Smooth muscle cell (in vitro differentiated cells): Measurements from ENCODE around the gene MED26. TPM values are rescaled to one million over a fixed set of nuclear protein-coding genes. Genes with fewer than 3 reads are reported as not detected.

Source experiments
- DNase-seq: peaks from one replicate; lab custom pipeline; 2025; ENCODE audit not compliant: unreplicated experiment; lab: John Stamatoyannopoulos, UW
- H2AFZ ChIP-seq: fragments of 200-600 bp; sonication (generic); 2 replicates; pipeline ENCODE4 v1.6.0; 2016; ENCODE audit warnings: antibody characterized with exemption, low read depth, mild to moderate bottlenecking
- H3F3A ChIP-seq: fragments of 200-600 bp; sonication (generic); 2 replicates; pipeline ENCODE4 v1.6.0; 2017; ENCODE audit warnings: antibody characterized with exemption, low read depth
- H3K27ac ChIP-seq: fragments of 200-600 bp; sonication (generic); 2 replicates; pipeline ENCODE4 v1.5.1; 2016; ENCODE audit warnings: low read depth, mild to moderate bottlenecking
- H3K27me3 ChIP-seq: fragments of 200-600 bp; sonication (generic); 2 replicates; pipeline ENCODE4 v1.6.1; 2016; ENCODE audit warnings: low read depth, mild to moderate bottlenecking
- H3K36me3 ChIP-seq: fragments of 200-600 bp; sonication (generic); 2 replicates; pipeline ENCODE4 v1.5.1; 2016; ENCODE audit warnings: low read depth
- H3K4me1 ChIP-seq: fragments of 200-600 bp; sonication (generic); 2 replicates; pipeline ENCODE4 v1.5.1; 2016; ENCODE audit warnings: low read depth
- H3K4me2 ChIP-seq: fragments of 200-600 bp; sonication (generic); 2 replicates; pipeline ENCODE4 v1.6.0; 2016; ENCODE audit warnings: mild to moderate bottlenecking
- H3K4me3 ChIP-seq: fragments of 200-600 bp; sonication (generic); 2 replicates; pipeline ENCODE4 v1.5.1; 2016; ENCODE audit warnings: mild to moderate bottlenecking
- H3K79me2 ChIP-seq: fragments of 200-600 bp; sonication (generic); 2 replicates; pipeline ENCODE4 v1.6.0; 2016; ENCODE audit warnings: low read depth, mild to moderate bottlenecking
- H3K9ac ChIP-seq: fragments of 200-600 bp; sonication (generic); 2 replicates; pipeline ENCODE4 v1.6.0; 2016; ENCODE audit warnings: low read depth
- H3K9me3 ChIP-seq: fragments of 200-600 bp; sonication (generic); replicated peaks from 2 replicates; pipeline ENCODE4 v1.5.1; 2016; ENCODE audit warnings: low read depth
- H4K20me1 ChIP-seq: fragments of 200-600 bp; sonication (generic); 2 replicates; pipeline ENCODE4 v1.6.0; 2016; ENCODE audit warnings: low read depth
- WGBS: methylation state at CpG from one replicate; pipeline ENCODE4 v1.1.7; 2016; ENCODE audit warnings: low lambda C conversion rate; 5-methylcytosine and 5-hydroxymethylcytosine counted together
- polyA plus RNA-seq: library from polyadenylated mRNA; unstranded; fragments of >200 nt; fragmentation: Nextera tagmentation; extraction: Ambion mirVana; gene quantifications from 2 replicates; pipeline ENCODE4 v1.2.1, GENCODE V29; 2016
- total RNA-seq: library from RNA; depleted of rRNA; stranded (reverse); fragments of >200 nt; gene quantifications from 2 replicates; pipeline ENCODE4 v1.2.3, GENCODE V29; 2014
- TF ChIP-seq, protein P1 (sequence below): fragments of 200-600 bp; sonication (generic); IDR thresholded peaks from 2 replicates; pipeline ENCODE4 v1.5.1; 2017; ENCODE audit warnings: borderline replicate concordance, mild to moderate bottlenecking, antibody characterized with exemption; ENCODE audit not compliant: insufficient read depth, poor library complexity, severe bottlenecking

MED26 gene
- total and polyA plus RNA-seq, 2 experiments from 2014 or later: 6.3 to 9.6 TPM

DNA sequence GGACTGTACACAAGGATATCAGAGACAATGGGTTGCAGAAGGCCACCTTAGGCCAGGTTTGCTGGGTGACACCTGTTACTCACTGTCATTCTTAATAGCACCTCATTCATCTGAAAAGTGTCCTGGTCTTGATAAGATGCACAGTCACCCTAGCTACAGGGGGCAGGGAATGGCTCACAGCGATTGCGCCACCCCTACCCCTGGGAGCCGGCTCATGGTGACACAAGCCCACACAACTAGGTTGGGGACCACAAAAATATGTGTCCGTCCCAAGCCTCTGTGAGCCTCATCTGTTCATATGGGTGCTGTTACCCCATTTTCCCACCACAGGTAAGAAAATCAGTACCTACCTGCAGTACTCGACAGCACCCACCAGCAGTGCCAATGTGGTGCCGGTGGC is 23.4 kb downstream of the MED26 start:
- Histone ChIP-seq H3K27me3 (no peaks in the 10 kb centered on the region), H3K9ac (no peak overlapping the region), H4K20me1 (peaks cover 100% of the 10 kb centered on the region), H3K4me1 (no peaks in the 10 kb centered on the region), H3F3A (no peaks in the 10 kb centered on the region), H3K4me3 (no peak overlapping the region), H3K4me2 (no peak overlapping the region), H3K9me3 (no peaks in the 10 kb centered on the region), H2AFZ (no peak overlapping the region), H3K27ac (no peak overlapping the region), H3K36me3 (no peaks in the 10 kb centered on the region), H3K79me2 (peaks cover 94% of the 10 kb centered on the region)
- DNase-seq: no peak
- TF ChIP-seq, protein P1, sequence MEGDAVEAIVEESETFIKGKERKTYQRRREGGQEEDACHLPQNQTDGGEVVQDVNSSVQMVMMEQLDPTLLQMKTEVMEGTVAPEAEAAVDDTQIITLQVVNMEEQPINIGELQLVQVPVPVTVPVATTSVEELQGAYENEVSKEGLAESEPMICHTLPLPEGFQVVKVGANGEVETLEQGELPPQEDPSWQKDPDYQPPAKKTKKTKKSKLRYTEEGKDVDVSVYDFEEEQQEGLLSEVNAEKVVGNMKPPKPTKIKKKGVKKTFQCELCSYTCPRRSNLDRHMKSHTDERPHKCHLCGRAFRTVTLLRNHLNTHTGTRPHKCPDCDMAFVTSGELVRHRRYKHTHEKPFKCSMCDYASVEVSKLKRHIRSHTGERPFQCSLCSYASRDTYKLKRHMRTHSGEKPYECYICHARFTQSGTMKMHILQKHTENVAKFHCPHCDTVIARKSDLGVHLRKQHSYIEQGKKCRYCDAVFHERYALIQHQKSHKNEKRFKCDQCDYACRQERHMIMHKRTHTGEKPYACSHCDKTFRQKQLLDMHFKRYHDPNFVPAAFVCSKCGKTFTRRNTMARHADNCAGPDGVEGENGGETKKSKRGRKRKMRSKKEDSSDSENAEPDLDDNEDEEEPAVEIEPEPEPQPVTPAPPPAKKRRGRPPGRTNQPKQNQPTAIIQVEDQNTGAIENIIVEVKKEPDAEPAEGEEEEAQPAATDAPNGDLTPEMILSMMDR: no peak
- 96% methylated on average over 6 of the region's 6 CpGs for WGBS

DNA sequence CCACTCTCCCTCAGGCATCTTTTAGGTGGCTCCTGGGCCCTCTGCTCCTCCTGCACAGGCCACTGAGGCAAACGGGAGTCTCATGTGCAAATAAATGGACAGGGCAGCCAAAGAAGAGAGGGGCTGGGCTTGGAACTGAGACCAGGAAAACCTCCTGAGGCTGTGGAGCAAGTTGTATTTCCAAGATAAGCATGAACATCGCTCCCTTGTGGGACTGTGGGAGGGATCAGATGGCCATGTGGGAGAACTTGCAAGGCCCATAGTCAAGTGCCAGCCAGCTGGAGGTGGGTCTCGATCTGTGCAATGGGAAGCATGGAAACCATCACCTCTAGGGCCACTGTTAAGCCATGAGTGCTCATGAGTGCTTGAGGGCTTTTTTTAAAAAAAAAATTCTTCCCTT is 24.9 kb downstream of the MED26 start:
- Histone ChIP-seq H3K79me2 (peaks cover 99% of the 10 kb centered on the region), H4K20me1 (peaks cover 100% of the 10 kb centered on the region), H3K9me3 (no peaks in the 10 kb centered on the region), H3K27me3 (no peaks in the 10 kb centered on the region), H3K4me1 (no peaks in the 10 kb centered on the region), H3F3A (no peaks in the 10 kb centered on the region), H3K27ac (no peak overlapping the region), H3K4me3 (no peak overlapping the region), H3K4me2 (no peak overlapping the region), H2AFZ (no peak overlapping the region), H3K36me3 (no peaks in the 10 kb centered on the region), H3K9ac (no peak overlapping the region)
- WGBS: 95% methylated on average over 3 of the region's 3 CpGs
- TF ChIP-seq, protein P1: no peak
- no peak for DNase-seq

DNA sequence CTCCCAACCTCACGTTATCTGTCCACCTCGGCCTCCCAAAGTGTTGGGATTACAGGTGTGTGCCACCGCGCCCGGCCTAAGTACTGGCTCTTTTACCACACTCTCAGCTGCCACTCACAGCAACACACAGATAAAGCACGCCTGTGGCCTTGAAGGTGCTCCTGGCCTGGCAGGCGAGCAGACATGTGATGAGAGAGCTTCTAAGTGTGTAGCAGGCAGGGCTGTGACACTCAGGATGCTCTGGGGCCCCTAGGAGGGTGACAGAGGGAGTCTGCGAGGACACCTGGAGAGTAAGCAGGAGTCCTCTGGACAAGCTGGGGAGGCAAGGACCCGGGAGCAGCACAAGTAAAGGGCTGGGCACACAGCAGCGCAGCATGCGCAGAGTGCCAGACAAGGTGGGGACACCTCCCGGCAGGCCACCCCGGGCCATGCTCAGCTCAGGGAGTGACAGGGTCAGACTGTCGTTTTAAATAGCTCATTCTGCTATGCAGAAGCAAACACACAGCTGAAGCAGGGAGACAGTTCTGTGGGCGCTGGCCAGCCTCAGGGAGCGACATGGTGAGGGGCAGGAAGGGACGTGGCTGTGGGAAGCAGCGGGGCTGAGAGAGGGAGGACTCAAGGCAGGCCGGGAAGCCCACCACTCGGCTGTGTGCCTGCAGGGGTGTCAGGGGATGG is 26.5 kb downstream of the MED26 start:
- no peak overlapping the region for H2AFZ ChIP-seq
- peaks cover 100% of the 10 kb centered on the region for H3K79me2 ChIP-seq
- WGBS: 95% methylated on average over 20 of the region's 20 CpGs
- no peaks in the 10 kb centered on the region for H3K27me3 ChIP-seq
- H3K4me3 ChIP-seq: no peak overlapping the region
- H4K20me1 ChIP-seq: peaks cover 100% of the 10 kb centered on the region
- no peaks in the 10 kb centered on the region for H3F3A ChIP-seq
- no peaks in the 10 kb centered on the region for H3K4me1 ChIP-seq
- TF ChIP-seq, protein P1: no peak
- no peak overlapping the region for H3K27ac ChIP-seq
- H3K9me3 ChIP-seq: no peaks in the 10 kb centered on the region
- no peak overlapping the region for H3K9ac ChIP-seq
- no peaks in the 10 kb centered on the region for H3K36me3 ChIP-seq
- no peak for DNase-seq
- no peak overlapping the region for H3K4me2 ChIP-seq

- peaks cover 100% of the 10 kb centered on the region for H4K20me1 ChIP-seq
- WGBS: 98% methylated on average over 4 of the region's 5 CpGs
Observed at GRCh38 chr19:16600824-16601223, 27.2 kb downstream of the MED26 start.

More at GRCh38 chr19:16600824-16601223, 27.2 kb downstream of the MED26 start:
- Histone ChIP-seq H3K27me3 (no peaks in the 10 kb centered on the region), H3K4me3 (no peak overlapping the region), H3K9me3 (no peaks in the 10 kb centered on the region), H3K79me2 (peaks cover 100% of the 10 kb centered on the region), H3K27ac (no peak overlapping the region), H3K36me3 (no peaks in the 10 kb centered on the region), H3F3A (no peaks in the 10 kb centered on the region), H3K4me2 (no peak overlapping the region), H2AFZ (no peak overlapping the region), H3K9ac (no peak overlapping the region), H3K4me1 (no peaks in the 10 kb centered on the region)
- TF ChIP-seq, protein P1: no peak
- DNase-seq: no peak
